Parathyroid adenoma (tissue), 2 donors: Measurements from ENCODE around the gene RTKN.
A peak's percentile ranks its signal among the peaks of the same experiment; 100 is the strongest.

Experiments
- H2AFZ ChIP-seq: fragments of 300-600 bp; sonication (generic); one replicate; pipeline ENCODE4 v1.7.0; 2017; ENCODE audit warnings: antibody characterized with exemption, mild to moderate bottlenecking
- H3K27ac ChIP-seq: fragments of 300-600 bp; sonication (generic); one replicate; pipeline ENCODE4 v1.7.0; 2017
- H3K27me3 ChIP-seq: fragments of 300-600 bp; sonication (generic); one replicate; pipeline ENCODE4 v1.7.0; 2017; ENCODE audit warnings: low read length; ENCODE audit not compliant: control insufficient read depth, insufficient read depth
- H3K36me3 ChIP-seq: fragments of 300-600 bp; sonication (generic); one replicate; pipeline ENCODE4 v1.7.0; 2017; ENCODE audit warnings: low read length; ENCODE audit not compliant: control insufficient read depth, insufficient read depth
- H3K4me1 ChIP-seq: fragments of 300-600 bp; sonication (generic); one replicate; pipeline ENCODE4 v1.7.0; 2017; ENCODE audit warnings: control low read depth
- H3K4me2 ChIP-seq: fragments of 300-600 bp; sonication (generic); one replicate; pipeline ENCODE4 v1.7.0; 2017; ENCODE audit warnings: low read length
- H3K4me3 ChIP-seq: fragments of 300-600 bp; sonication (generic); one replicate; pipeline ENCODE4 v1.7.0; 2017; ENCODE audit warnings: low read depth, low read length
- H3K79me2 ChIP-seq: fragments of 300-600 bp; sonication (generic); one replicate; pipeline ENCODE4 v1.7.0; 2017; ENCODE audit warnings: control low read depth
- H3K9ac ChIP-seq: fragments of 300-600 bp; sonication (generic); one replicate; pipeline ENCODE4 v1.7.0; 2017; ENCODE audit warnings: mild to moderate bottlenecking
- H3K9me3 ChIP-seq: fragments of 300-600 bp; sonication (generic); one replicate; pipeline ENCODE4 v1.7.0; 2017; ENCODE audit warnings: low read length; ENCODE audit not compliant: control insufficient read depth
- CTCF ChIP-seq: fragments of 300-600 bp; sonication (generic); IDR thresholded peaks from one replicate; pipeline ENCODE4 v1.7.0; 2017; ENCODE audit warnings: antibody characterized with exemption, mild to moderate bottlenecking
- donor health status: primary hyperparathyroidism.

The RTKN gene

DNA sequence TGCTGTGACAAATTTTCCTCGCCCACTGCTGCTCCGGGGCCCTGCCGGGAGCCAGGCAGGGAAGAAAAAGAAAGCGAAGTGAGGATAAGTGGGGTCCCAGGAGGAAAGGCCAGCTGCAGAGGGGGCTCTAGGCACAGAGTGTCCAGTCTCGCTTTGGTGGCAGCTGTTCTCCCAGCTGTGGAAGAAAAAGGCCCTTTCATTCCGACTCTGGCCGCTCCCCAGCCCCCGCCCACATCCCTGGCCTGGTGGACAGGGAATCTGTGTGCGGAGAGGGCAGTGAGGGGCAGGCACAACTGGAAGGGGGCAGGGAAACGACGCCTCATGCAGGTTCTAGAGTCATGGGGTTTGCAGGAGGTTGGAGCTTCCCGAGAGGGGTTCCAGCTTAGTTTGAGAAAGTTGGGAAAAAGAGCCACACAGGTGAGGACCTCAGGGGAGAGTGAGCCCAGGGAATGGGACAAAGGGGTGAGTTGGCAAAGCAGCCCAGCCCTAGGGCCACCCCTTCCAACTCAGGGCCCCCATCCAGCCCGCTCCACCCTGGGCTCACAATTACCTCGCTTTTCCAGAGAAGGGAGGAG lies 1.8 kb downstream of the RTKN start:
- no peak overlapping the region for H3K9ac ChIP-seq
- peak overlapping the region; percentile 87 for H3K4me3 ChIP-seq
- TF ChIP-seq CTCF, result no peak
- H3K27me3 ChIP-seq, result no peaks in the 10 kb centered on the region
- H3K4me1 ChIP-seq, result peaks cover 8% of the 10 kb centered on the region
- H3K27ac ChIP-seq, result peak overlapping the region; percentile 88
- peaks cover 10% of the 10 kb centered on the region for H3K79me2 ChIP-seq
- H3K4me2 ChIP-seq, result peak overlapping the region; percentile 95
- H3K9me3 ChIP-seq, result no peaks in the 10 kb centered on the region
- H3K36me3 ChIP-seq, result no peaks in the 10 kb centered on the region
- peak overlapping the region; percentile 99 for H2AFZ ChIP-seq

DNA sequence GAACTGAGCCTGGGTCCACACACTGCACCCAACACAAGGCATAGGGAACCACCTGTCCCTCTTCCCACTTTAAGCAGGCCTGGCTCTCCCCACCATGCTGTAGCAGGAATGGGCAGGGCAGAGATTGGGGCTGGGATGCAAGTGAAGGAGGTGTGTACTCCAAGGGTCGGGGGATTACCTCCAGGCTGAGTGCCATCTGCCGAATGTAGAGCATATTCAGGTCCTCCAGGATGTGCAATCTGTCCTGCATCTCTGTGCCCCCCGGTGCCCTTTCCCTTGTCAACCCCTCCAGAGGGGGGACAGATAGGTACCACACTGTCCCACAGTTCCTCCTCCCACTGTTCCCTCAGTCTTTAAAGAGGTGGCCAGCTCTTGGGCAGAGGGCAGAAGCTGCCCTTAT lies 2.4 kb downstream of the RTKN start:
- H2AFZ ChIP-seq, result peak overlapping the region; percentile 99
- H3K27me3 ChIP-seq, result no peaks in the 10 kb centered on the region
- H3K9me3 ChIP-seq, result no peaks in the 10 kb centered on the region
- H3K4me2 ChIP-seq, result peak overlapping the region; percentile 95
- peaks cover 8% of the 10 kb centered on the region for H3K4me1 ChIP-seq
- no peaks in the 10 kb centered on the region for H3K36me3 ChIP-seq
- peaks cover 10% of the 10 kb centered on the region for H3K79me2 ChIP-seq
- H3K27ac ChIP-seq, result peak overlapping the region; percentile 88
- peak overlapping the region; percentile 87 for H3K4me3 ChIP-seq
- H3K9ac ChIP-seq, result no peak overlapping the region
- no peak for TF ChIP-seq CTCF

DNA sequence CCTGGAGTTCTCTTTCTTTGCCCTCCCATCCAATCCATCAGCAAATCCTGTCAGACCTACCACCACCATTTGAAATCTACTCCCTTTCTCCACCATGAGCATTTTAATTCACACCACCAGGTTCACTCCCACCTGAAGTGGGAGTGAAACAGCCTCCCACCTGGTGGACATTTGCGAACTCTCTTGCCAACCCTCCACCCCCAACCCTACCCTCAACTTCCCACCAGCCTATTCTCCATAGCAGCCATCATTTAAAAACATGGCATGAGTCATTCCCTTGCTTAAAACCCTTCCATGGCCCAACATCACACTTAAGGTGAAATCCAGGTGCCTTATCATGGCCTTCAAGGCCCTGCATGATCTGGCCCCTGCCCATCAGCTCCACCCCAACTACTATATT lies 3.5 kb downstream of the RTKN start:
- Histone ChIP-seq H3K27me3 (no peaks in the 10 kb centered on the region), H3K36me3 (no peaks in the 10 kb centered on the region), H3K9me3 (no peaks in the 10 kb centered on the region), H3K4me3 (no peak overlapping the region), H3K79me2 (peaks cover 10% of the 10 kb centered on the region), H2AFZ (no peak overlapping the region), H3K27ac (no peak overlapping the region), H3K4me2 (no peak overlapping the region), H3K9ac (no peak overlapping the region), H3K4me1 (peaks cover 8% of the 10 kb centered on the region)
- no peak for TF ChIP-seq CTCF

GRCh38 chr2:74436848-74437695 lies 4.7 kb downstream of the RTKN start:
- Histone ChIP-seq H3K4me2 (no peak overlapping the region), H3K27me3 (no peaks in the 10 kb centered on the region), H3K79me2 (peaks cover 13% of the 10 kb centered on the region), H3K36me3 (no peaks in the 10 kb centered on the region), H3K9ac (no peak overlapping the region), H3K9me3 (no peaks in the 10 kb centered on the region), H3K4me3 (no peak overlapping the region), H3K4me1 (peaks cover 8% of the 10 kb centered on the region), H3K27ac (no peak overlapping the region), H2AFZ (no peak overlapping the region)
- TF ChIP-seq CTCF, result no peak
